GM23338 (cell line): ENCODE measurements around the gene RTL10. TPM values are rescaled to one million over a fixed set of nuclear protein-coding genes. Genes with fewer than 3 reads are reported as not detected.

ENCODE experiments used
- CREB1 ChIP-seq: fragments of 250-450 bp; sonication (Bioruptor Pico); IDR thresholded peaks from 2 replicates; pipeline ENCODE4 v1.5.0; 2020; ENCODE audit warnings: low read depth, mild to moderate bottlenecking, moderate library complexity
- NANOG ChIP-seq: IDR thresholded peaks from 2 replicates; pipeline ENCODE4 v1.6.1; 2016; ENCODE audit warnings: antibody characterized with exemption, borderline replicate concordance
- REST ChIP-seq: IDR thresholded peaks from one replicate; pipeline ENCODE4 v1.6.1; 2018; ENCODE audit warnings: antibody characterized with exemption; ENCODE audit not compliant: unreplicated experiment
- ZNF462 ChIP-seq: fragments of 250-450 bp; sonication (Bioruptor Pico); IDR thresholded peaks from 2 replicates; pipeline ENCODE4 v1.5.0; 2020; ENCODE audit warnings: mild to moderate bottlenecking, moderate library complexity
- polyA plus RNA-seq: library from polyadenylated mRNA; unstranded; fragments of >200 nt; fragmentation: Nextera tagmentation; extraction: Ambion mirVana; gene quantifications from 2 replicates; pipeline ENCODE4 v1.2.1, GENCODE V29; 2016
- total RNA-seq: library from RNA; depleted of rRNA; stranded (reverse); fragments of >200 nt; shearing (Covaris generic); gene quantifications from 2 replicates; pipeline ENCODE4 v1.2.3, GENCODE V29; 2014
- TF ChIP-seq, protein P1 (sequence below), 2 experiments: fragments of 200-600 bp in 1 of 2; sonication (generic) in 1 of 2; conservative IDR thresholded peaks; 2 replicates each; pipeline versions ENCODE4 v1.5.1 to v1.6.1; 2016 to 2017; ENCODE audit warnings: antibody characterized with exemption in 2 of 2, low read depth in 2 of 2, mild to moderate bottlenecking in 2 of 2, moderate library complexity in 1 of 2

RTL10 gene
- total and polyA plus RNA-seq, 2 experiments from 2014 or later = 9.4 to 17.4 TPM

DNA sequence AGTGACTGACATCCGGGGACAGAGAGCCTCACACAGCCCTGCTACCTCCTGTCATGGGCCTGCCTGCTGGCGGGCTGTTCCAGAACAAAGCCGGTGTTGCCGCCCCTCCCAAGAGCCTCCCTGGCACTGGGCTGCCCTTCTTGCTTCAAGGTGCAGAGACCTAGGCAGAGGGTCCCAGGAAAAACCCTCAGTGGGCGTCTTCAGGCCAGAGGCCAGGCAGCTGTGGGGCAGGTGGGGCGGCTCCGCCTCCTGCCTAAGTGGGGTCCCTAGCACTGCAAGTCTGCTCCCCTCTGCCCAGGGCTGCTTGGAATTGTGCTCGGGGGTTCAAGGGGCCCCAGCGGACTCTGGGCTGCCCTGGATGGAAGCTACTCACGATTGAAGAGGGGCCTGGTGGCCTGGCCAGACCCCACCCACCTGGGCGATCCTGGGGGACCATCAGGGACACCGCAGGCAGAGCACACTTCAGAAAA is 20.4 kb upstream of the RTL10 start (continued):
- no peak for TF ChIP-seq ZNF462 (CRISPR knock-in tag)
- no peak for TF ChIP-seq NANOG
- no peak for TF ChIP-seq REST
- TF ChIP-seq, protein P1, sequence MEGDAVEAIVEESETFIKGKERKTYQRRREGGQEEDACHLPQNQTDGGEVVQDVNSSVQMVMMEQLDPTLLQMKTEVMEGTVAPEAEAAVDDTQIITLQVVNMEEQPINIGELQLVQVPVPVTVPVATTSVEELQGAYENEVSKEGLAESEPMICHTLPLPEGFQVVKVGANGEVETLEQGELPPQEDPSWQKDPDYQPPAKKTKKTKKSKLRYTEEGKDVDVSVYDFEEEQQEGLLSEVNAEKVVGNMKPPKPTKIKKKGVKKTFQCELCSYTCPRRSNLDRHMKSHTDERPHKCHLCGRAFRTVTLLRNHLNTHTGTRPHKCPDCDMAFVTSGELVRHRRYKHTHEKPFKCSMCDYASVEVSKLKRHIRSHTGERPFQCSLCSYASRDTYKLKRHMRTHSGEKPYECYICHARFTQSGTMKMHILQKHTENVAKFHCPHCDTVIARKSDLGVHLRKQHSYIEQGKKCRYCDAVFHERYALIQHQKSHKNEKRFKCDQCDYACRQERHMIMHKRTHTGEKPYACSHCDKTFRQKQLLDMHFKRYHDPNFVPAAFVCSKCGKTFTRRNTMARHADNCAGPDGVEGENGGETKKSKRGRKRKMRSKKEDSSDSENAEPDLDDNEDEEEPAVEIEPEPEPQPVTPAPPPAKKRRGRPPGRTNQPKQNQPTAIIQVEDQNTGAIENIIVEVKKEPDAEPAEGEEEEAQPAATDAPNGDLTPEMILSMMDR (conservative IDR thresholded peaks at IDR 0.05; ENCODE audit: low read depth in 2 of 2) = no peak
- no peak for TF ChIP-seq CREB1 (CRISPR knock-in tag)
